ENCODE measurements around the gene BPGM.

Gene BPGM

GRCh38 chr7:134723892-134724291 lies 77.2 kb downstream of the BPGM start:
- no peak for DNase-seq

GRCh38 chr7:134724606-134725005 lies 78.0 kb downstream of the BPGM start:
- DNase-seq, result no peak

- DNase-seq, result no peak
Observed at GRCh38 chr7:134726581-134726980, 79.9 kb downstream of the BPGM start.

- no peak for DNase-seq
Observed at GRCh38 chr7:134727711-134728110, 81.1 kb downstream of the BPGM start.

All from NCI-H2227 treated with DMSO at 0.1 percent for 48 hours (cell line).